HG02588 (cell line): Measurements from ENCODE around the gene SFSWAP.
A peak's percentile ranks its signal among the peaks of the same experiment; 100 is the strongest.

Experiments
- ATAC-seq: cut with Tn5 transposase; IDR thresholded peaks from one replicate; pipeline ENCODE4 v1.9.1; 2021; ENCODE audit warnings: mild to moderate bottlenecking, moderate library complexity; ENCODE audit not compliant: unreplicated experiment

The SFSWAP gene

DNA sequence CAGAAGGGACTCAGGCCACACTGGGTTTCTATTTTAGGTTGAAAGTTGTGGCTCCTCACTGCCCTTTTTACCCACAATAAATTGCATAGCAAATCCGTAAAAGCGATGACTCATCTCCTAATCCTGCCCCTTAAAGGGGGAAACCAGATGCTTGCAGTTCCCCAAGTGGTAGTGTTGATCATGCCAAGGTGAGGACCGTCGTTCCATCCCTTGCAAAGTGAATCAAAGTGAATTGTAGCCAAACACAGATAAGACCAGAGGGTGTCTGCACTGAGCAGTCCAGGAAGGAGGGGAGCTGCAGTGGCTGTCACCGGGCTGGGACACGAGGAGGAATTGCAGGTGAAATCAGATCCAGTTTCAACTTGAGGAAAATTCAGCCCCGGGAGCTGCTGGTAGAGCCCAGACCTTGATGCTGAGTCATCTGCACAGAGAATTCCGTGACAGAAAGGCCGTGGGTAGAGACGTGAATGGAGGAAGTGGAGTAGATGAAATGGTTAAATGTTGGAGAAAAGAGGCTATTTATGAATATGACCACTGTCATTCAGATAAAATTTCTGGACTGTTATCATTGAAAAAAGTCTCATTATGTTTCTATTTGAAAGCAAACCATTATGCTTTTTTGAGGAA, 73.1 kb downstream of the SFSWAP start:
- peak; percentile 65 for ATAC-seq

DNA sequence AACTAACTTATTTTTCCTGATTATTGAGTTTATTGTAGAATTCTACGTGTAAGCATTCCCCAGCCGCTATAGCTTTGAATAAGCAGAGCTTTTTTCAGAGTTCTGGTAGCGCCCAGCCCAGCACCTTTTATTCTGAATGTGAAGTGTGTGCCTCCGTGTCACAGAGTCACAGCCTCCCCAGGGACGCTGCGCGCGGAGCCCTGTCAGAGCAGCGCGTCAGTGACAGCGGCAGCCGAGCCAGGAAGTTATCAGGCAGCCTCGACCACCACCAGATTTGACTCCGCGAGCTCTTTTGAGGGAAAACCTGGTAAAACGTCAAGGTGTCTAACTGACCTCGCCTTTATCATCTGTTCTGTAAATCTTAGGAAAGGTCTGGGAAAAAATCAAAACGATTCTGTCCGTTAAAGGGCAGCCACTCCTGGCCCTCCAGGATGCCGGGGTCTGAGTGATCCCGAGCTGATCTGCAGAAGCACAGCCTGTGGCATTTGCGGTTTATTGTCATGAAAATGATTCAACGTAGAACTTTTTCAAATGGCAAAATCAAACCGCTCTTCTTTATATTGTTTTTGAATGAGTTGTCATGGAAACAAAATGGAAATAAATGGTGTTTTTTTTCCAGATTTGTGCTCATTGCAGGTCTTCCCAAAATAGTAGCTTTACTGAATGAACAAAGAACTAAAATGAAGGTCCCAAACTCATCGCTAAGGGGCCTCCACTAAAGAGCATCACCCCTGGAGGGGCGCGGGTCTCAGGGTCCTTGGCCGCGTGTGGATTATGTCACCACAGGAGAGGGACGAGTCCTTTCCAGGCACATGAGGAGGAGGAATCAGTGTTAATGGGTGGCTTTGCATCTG, 74.2 kb downstream of the SFSWAP start:
- no peak for ATAC-seq

DNA sequence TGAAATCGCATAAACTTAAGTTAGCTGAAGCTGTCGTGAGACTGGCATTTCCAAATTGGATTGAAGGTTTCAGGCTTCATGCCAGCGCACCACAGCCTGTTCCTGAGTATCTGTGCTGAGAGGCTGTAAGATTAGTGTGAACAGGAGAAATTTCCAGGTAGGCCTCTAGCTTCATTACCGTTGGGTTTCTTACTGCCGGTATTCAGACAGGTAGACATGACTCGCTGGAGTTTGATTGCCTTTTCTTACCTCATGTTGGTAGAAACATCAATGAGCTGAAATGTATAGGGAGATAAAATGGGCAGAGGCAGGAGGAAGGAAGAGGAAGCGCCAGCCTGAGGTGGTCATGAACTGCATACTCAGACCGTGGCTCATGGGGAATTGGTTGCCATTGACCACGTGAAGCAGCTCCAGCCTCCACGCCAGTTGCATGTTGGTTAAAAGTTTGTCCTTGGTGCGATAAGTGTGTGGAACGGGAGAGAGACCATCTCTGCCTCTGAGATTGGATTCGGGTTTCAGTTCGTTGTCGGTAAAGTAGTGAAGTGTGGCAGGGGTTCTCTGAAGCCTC, 75.0 kb downstream of the SFSWAP start:
- ATAC-seq = no peak

DNA sequence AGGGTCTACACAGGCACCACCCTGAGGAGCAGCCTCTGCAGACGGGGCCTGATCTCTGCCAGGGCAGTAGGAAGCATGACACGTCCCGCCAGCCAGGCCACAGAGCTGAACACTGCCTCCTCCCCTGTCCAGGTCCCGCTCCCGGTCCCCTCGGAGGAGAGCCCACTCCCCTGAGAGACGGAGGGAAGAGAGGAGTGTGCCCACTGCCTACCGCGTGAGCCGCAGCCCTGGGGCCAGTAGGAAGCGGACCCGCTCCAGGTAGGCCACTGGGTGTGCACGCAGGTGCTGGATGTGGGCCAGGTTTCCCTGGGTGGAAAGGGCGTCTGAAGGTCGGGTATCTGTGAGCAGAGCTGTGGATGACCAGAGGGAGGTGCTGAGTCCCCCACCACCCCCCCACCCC, 75.4 kb downstream of the SFSWAP start:
- ATAC-seq = no peak

DNA sequence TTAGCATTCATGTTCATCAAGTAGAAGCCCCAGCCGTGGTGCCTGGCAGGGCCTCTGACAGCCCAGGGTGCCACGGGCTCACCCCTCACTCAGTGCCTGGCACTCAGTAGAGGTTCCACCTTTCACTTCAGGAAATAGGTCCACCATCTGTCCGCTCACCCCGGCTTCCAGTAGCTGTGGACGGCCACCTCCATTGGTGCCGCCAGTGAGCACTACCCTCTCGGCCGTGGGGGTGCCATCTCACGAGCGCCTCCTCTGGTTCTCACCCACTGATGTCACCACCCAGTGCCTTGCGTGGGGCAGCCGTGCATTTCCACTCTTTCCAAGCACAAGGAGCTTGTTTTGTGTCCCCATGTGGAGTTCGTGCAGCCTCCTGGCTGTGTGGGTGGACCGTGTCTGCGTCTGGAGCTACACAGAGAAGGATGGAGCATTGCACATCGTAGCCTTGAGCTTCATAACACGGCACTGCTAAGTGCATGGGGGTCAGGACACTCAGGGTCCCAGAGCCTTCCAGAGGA, 76.3 kb downstream of the SFSWAP start:
- no peak for ATAC-seq

DNA sequence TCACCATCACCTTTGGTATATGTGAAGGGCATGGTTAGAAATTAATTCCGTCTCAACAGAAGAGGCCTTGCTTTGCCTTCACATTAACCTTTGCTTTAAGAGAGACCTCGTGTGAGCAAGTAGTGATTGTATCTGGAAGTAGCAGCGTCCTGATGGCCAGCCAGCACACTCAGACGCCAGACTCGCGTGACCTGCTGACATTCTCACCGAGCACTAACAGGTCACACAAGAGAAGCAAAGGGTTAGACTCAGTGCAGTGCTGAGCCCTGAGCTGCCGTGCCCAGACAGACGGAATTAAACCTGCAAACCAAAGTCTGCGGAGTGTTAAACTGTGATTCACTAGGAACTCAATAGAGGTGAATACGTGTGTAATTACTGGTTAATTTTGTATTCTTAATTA, 77.2 kb downstream of the SFSWAP start:
- no peak for ATAC-seq

DNA sequence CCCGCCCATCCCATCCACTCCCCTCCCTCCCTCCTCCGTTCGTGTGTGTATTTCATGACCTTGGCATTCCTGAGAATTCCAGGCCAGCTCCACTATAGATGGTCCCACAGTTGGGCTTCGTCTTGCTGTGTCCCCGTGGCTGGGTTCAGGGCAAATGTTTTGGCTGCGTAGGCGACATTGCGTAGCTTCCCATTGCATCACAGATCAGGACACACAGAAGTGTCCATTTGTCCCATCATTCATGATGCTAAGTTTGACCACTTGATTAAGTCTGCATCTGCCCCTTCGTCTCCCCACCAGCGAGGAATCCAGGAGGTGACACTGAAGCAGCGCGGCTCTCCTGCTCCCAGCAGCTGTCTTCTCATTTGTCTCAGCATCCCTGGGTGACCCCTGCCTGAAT, 78.7 kb downstream of the SFSWAP start:
- ATAC-seq = no peak

DNA sequence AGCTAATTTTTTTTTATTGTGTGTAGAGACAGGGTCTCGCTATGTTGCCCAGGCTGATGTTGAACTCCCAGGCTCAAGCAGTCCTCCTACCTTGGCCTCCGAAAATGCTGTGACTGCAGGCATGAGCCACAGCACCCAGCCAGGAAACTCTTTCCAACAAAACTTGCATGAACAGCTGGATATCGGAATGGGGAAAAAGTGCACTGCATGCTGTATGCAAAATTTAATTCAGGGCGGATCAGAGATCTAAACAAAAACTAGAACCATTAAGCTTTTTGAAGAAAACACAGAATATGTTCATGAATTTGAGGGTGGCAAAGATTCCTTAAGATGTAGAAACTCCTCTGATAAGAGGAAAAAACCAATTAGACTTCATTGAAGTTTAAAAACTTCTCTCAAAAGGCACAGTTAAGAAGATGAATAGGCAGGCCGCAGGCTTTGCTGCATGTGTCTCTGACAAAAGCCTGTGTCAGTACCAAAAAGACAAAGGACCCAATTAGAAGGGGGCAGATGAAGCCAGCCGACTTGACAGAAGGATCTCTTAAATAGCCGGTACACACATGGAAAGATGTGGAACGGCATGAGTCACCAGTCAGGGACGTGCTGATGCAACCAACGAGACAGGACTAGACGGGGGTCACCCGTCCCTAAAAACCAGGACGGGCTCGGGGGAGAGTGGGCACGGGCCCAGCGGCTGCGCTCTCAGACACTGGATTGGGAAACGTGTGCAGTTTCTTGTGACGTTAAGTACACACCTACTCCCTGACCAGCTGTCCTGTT, 82.5 kb downstream of the SFSWAP start:
- ATAC-seq = no peak

DNA sequence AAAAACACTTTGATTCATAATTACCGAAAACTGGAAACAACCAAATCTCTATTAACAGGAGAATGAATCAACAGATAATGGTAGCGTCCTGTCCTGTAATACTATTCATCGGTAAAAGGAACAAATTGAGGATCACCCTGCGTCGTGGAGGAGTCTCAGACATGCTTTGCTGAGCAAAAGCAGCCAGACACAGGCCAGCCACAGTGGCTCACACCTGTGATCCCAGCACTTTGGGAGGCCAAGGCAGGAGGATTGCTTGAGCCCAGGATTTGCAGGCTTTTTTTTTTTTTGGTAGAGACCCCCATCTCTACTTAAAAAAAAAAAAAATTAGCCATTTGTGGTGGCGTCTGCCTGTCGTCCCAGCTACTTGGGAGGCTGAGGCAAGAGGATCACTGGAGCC, 83.2 kb downstream of the SFSWAP start:
- ATAC-seq = no peak

DNA sequence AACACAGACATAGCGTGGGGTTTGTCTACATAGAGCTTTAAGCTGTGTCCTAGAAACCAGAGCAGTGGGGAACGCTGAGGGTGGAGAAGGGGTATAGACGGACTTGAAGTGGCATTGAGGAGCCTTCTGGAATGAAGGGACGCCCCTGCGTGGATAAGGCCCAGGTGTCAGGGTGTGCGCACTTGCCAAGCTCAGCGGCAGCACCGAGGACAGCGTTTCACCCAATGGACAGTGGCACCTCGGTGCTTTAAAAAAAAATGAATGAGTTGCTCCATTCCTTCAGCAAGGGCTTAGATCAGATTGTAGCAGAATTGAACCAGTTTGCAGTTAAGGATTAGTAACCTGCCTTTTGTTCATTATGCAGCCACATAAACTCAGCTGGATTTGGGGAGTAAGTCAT, 83.7 kb downstream of the SFSWAP start:
- ATAC-seq = no peak

DNA sequence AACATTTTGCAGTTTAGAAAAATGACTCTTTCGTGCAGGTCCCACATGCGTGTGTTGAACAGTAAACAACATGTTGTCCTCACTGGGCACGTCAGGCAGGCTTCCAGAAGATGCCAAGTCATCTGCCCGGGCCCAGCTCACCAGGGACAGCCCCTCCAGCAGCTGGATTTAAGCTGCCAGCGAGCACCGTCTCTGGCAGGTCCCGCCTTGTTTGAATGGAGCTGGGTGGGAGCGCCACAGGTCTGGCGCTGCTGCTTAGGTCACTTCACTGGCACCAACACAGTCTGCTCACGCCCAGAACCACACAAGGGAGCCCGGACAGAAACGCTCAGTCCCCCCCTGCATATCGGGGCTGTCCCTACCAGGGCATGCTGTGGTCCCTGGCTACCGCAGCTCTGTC, 84.2 kb downstream of the SFSWAP start:
- no peak for ATAC-seq

DNA sequence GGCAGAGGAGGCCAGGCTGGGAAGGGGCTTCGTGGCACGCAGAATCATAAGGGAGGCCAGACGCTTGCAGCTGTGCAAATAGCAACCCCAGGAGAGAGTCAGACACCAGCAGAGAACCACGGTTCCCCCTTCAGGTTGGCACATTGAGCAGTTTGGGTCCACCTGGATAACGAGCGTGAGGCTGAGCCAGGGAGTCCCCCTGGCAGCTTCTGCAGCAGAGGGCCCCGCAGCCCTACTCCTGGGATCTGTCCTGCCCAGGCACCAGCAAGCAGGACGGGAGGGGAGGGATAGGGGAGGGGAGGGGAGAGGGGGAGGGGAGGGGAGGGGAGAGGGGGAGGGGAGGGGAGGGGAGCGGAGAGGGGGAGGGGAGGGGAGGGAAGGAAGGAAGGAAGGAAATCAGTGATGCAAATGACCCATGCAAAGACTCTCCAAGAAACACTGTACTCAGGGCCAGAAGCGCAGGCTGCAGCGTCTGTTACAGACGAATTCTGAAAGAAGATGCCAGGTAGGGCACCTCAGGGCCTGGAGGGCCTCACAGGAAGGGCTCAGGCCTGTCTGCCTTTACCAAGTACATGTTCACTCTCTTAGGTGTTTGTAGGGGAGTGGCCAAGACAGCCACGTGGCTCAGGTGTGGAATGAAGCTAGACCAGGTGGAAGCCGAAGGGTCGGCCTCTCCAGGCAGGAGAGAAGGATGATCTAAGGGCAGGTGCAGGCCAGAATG, 85.0 kb downstream of the SFSWAP start:
- no peak for ATAC-seq

DNA sequence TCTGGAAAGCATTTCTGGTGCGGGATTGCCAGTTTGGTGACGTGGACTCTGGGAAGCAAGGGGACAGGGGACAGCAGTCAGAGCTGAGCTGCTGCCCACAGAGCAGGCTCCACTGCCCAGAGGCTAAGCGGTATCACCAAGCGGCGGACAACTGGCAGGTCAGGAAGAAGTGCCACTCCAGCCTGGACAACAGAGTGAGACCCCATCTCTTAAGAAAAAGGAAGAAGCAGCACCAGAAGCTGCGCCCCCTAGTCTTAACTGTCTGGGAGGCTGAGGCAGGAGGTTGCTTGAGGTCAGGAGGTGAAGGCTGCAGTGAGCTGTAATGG, 85.5 kb downstream of the SFSWAP start:
- ATAC-seq = no peak

DNA sequence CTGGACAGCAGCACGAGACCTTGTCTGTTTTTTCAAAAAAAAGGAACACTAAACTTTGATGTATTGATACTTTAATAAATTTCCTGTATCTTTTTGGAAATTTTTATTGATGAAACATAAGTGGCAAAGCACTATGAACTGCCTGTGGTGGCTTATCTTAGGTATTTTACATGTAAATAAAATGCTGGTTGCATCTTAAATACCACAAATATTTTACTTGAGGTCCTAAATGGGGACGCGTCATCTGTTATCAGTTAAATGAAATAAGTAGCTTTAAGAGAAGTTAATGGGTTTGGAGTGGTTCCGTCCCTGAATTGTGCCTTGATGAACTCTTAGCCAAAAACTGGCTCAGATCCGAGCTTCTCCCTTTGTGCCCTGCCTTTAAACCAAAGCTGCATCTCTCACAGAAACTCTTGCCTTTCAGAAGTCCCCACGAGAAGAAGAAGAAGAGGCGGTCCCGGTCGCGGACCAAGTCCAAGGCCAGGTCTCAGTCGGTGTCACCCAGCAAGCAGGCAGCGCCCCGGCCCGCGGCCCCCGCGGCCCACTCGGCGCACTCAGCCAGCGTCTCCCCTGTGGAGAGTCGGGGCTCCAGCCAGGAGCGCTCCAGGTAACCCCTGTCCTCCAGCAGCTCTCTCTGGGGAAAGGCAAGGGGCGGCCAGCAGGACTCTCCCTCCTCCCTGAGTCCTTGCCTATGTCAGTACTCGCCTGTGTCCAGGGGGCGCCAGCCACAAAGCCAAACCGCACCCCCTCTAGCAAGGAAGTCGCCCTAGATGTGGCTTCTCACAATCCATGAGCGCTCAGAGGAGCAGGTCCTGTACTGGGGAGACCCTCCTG, 86.1 kb downstream of the SFSWAP start:
- no peak for ATAC-seq

DNA sequence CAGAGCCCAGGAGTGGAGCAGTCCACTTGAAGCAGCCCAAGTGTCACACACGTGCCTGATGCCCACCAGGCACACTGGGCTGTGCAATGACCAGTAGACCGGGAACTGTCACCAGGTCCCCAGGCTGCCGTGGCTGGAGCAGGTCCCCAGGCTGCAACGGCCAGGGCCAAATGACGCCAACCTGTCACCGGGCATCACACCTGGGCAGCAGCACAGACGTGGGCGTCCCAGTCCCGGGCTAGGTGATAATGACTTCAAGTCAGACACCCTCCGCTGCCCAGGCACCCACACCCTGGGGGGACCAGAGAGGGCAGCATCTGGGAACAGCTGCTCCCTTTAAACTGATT, 86.7 kb downstream of the SFSWAP start:
- ATAC-seq = no peak

DNA sequence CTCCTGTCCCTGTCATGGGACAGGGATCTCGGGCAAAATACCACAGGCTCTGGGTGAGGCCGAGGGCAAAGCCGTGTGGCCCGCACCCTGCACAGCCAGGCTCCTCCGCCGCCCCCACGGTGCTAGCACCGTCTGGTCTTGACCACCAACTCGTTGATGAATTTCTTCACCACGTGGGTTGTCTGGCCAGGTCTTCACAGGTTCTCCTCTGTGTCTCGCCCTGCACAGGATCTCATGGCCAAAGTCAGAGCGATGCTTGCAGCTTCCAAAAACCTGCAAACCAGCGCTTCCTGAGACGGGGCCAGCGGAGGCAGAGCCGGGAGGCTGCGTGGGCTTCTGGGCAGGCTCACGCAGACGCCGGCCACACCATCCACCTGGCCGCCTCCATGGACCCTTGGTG, 88.3 kb downstream of the SFSWAP start:
- no peak for ATAC-seq

DNA sequence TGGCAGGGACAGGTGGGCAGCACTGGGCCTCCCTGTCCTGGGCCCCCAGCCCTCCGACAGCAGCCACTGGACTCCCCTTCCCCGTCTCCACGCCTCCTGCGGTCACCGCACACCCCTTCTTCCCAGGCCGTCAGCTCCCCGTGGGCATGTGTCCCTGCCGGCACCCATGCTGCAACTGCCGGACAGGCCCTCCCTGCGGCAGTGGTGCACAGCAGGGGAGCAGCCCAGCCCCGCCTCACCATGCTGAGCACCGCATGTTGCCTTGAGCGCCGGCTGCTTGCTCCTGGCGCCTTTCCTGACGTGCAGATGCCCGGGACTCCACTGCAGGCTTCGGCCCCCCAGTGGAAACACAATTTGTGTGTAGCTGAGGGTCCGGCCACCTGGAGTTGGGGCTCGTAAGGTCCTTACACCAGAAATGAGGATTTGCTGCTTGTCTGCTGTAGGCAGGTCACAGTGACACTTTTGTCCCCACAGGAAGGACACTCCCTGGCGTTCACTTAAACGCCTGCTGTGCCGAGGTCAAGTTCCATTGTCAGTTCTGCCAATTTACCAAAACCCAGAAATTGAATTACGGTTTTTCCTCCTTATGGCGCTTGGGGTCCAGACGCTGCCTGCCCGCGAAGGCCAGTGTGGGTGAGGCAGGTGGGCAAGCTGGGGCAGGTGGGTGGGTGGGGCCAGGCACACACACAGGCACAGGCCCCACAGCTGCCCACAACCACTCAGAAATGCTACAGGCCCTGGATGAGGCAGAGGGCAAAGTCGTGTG, 89.1 kb downstream of the SFSWAP start:
- no peak for ATAC-seq

DNA sequence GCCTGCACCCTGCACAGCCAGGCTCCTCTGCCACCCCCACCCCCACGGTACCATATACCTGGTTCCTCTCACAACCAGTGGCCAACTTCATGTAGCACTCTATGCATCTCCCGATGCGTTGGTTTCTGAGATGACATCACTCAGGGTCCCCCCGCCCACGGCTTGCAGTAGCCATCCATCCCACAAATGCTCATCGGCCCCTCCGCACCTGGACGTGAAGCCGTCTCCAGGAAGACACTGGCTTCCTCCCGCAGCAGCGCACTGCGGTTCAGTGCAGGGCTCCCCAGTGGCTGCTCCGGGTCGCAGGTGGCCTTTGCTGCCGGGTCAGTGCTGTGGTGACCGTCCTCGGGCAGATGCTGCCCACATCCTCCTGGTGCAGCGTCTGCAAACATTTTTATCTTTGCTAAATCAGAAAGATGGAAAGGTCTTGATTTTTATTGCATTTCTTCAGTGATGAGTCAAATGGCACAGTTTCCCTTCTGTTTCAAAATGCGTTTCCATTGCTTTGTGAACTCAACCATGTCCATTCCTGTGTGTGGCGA, 89.8 kb downstream of the SFSWAP start:
- ATAC-seq = no peak

DNA sequence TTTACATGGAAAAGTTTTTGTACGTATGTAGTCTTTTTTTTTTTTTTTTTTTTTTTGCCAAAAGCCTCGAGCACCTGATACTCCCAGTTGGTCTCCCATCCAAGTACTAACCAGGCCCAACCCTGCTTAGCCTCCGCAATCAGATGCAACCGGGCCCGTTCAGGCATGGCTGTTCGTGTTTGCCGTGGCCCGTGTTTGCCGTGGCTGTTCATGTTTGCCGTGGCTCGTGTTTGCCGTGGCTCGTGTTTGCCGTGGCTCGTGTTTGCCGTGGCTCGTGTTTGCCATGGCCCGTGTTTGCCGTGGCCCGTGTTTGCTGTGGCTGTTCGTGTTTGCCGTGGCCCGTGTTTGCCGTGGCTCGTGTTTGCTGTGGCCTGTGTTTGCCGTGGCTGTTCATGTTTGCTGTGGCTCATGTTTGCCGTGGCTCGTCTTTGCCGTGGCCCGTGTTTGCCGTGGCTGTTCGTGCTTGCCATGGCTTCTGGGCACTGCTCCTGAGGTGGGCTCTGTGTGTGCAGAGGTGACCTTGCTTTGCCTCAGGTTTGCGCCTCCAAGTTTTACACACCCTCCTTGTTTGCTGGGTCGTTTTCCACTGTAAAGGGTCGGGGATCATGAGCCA, 90.5 kb downstream of the SFSWAP start:
- no peak for ATAC-seq
